H1 (cell line): ENCODE results near the gene OASL. TPM values are rescaled to one million over a fixed set of nuclear protein-coding genes. Genes with fewer than 3 reads are reported as not detected.

ENCODE experiments used
- CTCF ChIA-PET: fragments of 300-600 bp; sonication (Branson Sonifier 250); formaldehyde crosslinking; loops from one replicate; lab custom pipeline; 2021; ENCODE audit not compliant: partially characterized antibody; lab: Charles Lee
- POLR2A ChIA-PET: fragments of 300-600 bp; sonication (Branson Sonifier 250); formaldehyde crosslinking; loops from one replicate; lab custom pipeline; 2021; ENCODE audit warnings: inconsistent platforms; ENCODE audit not compliant: partially characterized antibody; lab: Charles Lee
- DNase-seq, 2 experiments: peaks; one replicate each; pipeline versions ENCODE4 v3.0.0 to v3.0.0-alpha.2; 2010 to 2022; ENCODE audit warnings: low spot score in 2 of 2, low read depth in 1 of 2, mixed read lengths in 1 of 2
- FAIRE-seq: peaks from 2 replicates; lab custom pipeline; 2011; peaks lifted over from hg19 to GRCh38; lab: Jason Lieb, UNC
- H2AFZ ChIP-seq: 2 replicates; pipeline ENCODE4 v1.8.1; 2012; ENCODE audit warnings: low read length, inconsistent platforms
- H2AK5ac ChIP-seq: 2 replicates; pipeline ENCODE4 v1.6.1; 2013; ENCODE audit warnings: low read depth, low read length
- H2BK120ac ChIP-seq: replicated peaks from 2 replicates; pipeline ENCODE3; 2013; ENCODE audit warnings: low read depth, low read length, inconsistent platforms
- H2BK12ac ChIP-seq: 2 replicates; pipeline ENCODE4 v1.6.1; 2013; ENCODE audit warnings: low read depth, low read length
- H2BK15ac ChIP-seq: 2 replicates; pipeline ENCODE4 v1.6.1; 2013; ENCODE audit warnings: low read length
- H2BK20ac ChIP-seq: 2 replicates; pipeline ENCODE4 v1.6.1; 2013; ENCODE audit warnings: low read length
- H2BK5ac ChIP-seq: 2 replicates; pipeline ENCODE4 v1.6.1; 2013; ENCODE audit warnings: low read depth, low read length
- H3K14ac ChIP-seq: 2 replicates; pipeline ENCODE4 v1.6.1; 2013; ENCODE audit warnings: inconsistent platforms; ENCODE audit not compliant: insufficient read length
- H3K18ac ChIP-seq: 2 replicates; pipeline ENCODE4 v1.6.1; 2013; ENCODE audit warnings: low read length; ENCODE audit errors: extremely low read depth
- H3K23ac ChIP-seq: 2 replicates; pipeline ENCODE4 v1.6.1; 2013; ENCODE audit warnings: inconsistent platforms; ENCODE audit not compliant: insufficient read length
- H3K23me2 ChIP-seq: 2 replicates; pipeline ENCODE4 v1.6.1; 2013; ENCODE audit warnings: low read depth, low read length
- H3K27ac ChIP-seq: 2 replicates; pipeline ENCODE4 v1.6.1; 2011; ENCODE audit warnings: low read depth, low read length, inconsistent platforms
- H3K27me3 ChIP-seq, 4 experiments: replicated peaks in 1 of 4; 1 replicate in 1 of 4; 2 replicates in 3 of 4; pipeline versions ENCODE4 v1.6.1 to v1.8.1; 2011 to 2013; ENCODE audit warnings: low read length in 3 of 4, mild to moderate bottlenecking in 3 of 4, inconsistent platforms in 2 of 4, mixed read lengths in 2 of 4, moderate library complexity in 1 of 4; ENCODE audit not compliant: control insufficient read depth in 3 of 4, insufficient read depth in 3 of 4; ENCODE audit errors: extremely low read depth in 1 of 4
- H3K36me3 ChIP-seq, 4 experiments: 2 replicates each; pipeline versions ENCODE4 v1.6.1 to v1.8.1; 2011 to 2013; ENCODE audit warnings: mild to moderate bottlenecking in 4 of 4, low read length in 3 of 4, moderate library complexity in 2 of 4, control low read depth in 1 of 4, inconsistent platforms in 1 of 4; ENCODE audit not compliant: insufficient read depth in 4 of 4, control insufficient read depth in 2 of 4
- H3K4ac ChIP-seq: replicated peaks from 2 replicates; pipeline ENCODE3; 2013; ENCODE audit warnings: low read length, low read depth, mixed read lengths, inconsistent platforms; ENCODE audit not compliant: insufficient read length
- H3K4me1 ChIP-seq, 4 experiments: replicated peaks in 1 of 4; 1 replicate in 1 of 4; 2 replicates in 3 of 4; pipeline versions ENCODE4 v1.6.1 to v1.8.1; 2011 to 2013; ENCODE audit warnings: low read length in 3 of 4, inconsistent platforms in 2 of 4, mixed read lengths in 1 of 4; ENCODE audit not compliant: insufficient read depth in 4 of 4, control insufficient read depth in 3 of 4
- H3K4me2 ChIP-seq, 2 experiments: 2 replicates each; pipeline versions ENCODE4 v1.6.1 to v1.8.1; 2011 to 2013; ENCODE audit warnings: low read depth in 2 of 2, low read length in 2 of 2, control low read depth in 1 of 2, inconsistent platforms in 1 of 2, mild to moderate bottlenecking in 1 of 2; ENCODE audit not compliant: insufficient read depth in 1 of 2
- H3K4me3 ChIP-seq, 4 experiments: fragments of 200-600, 300-600 bp in 1 of 4; sonication (generic), shearing (Covaris generic), sonication (Bioruptor Twin) in 1 of 4; 2 replicates each; pipeline versions ENCODE4 v1.5.1 to v1.8.1; 2011 to 2016; ENCODE audit warnings: low read length in 4 of 4, low read depth in 3 of 4, control low read depth in 2 of 4, inconsistent platforms in 2 of 4, mild to moderate bottlenecking in 2 of 4, mixed read lengths in 1 of 4, moderate library complexity in 1 of 4; ENCODE audit not compliant: insufficient read depth in 2 of 4; ENCODE audit errors: extremely low read depth in 1 of 4
- H3K56ac ChIP-seq: replicated peaks from 2 replicates; pipeline ENCODE3; 2013; ENCODE audit warnings: low read depth, mild to moderate bottlenecking, mixed read lengths, low read length, inconsistent platforms; ENCODE audit not compliant: insufficient read length
- H3K79me1 ChIP-seq: 2 replicates; pipeline ENCODE4 v1.6.1; 2013; ENCODE audit warnings: low read depth, low read length, control low read depth
- H3K79me2 ChIP-seq, 2 experiments: 2 replicates each; pipeline versions ENCODE4 v1.6.1 to v1.8.1; 2012 to 2013; ENCODE audit warnings: low read length in 2 of 2, mild to moderate bottlenecking in 2 of 2, inconsistent platforms in 1 of 2; ENCODE audit not compliant: insufficient read depth in 2 of 2, control insufficient read depth in 1 of 2
- H3K9ac ChIP-seq, 4 experiments: replicated peaks in 1 of 4; 1 replicate in 1 of 4; 2 replicates in 3 of 4; pipeline versions ENCODE4 v1.6.1 to v1.8.1; 2011 to 2013; ENCODE audit warnings: low read depth in 3 of 4, low read length in 3 of 4, control low read depth in 2 of 4, mild to moderate bottlenecking in 2 of 4, moderate library complexity in 2 of 4, inconsistent platforms in 1 of 4; ENCODE audit errors: extremely low read depth in 1 of 4
- H3K9me3 ChIP-seq, 2 experiments: 2 replicates each; pipeline versions ENCODE4 v1.6.1 to v1.8.1; 2012 to 2013; ENCODE audit warnings: mild to moderate bottlenecking in 2 of 2, moderate library complexity in 2 of 2, control low read depth in 1 of 2, inconsistent platforms in 1 of 2, low read depth in 1 of 2, low read length in 1 of 2, mixed read lengths in 1 of 2; ENCODE audit not compliant: insufficient read depth in 2 of 2
- H4K20me1 ChIP-seq, 2 experiments: replicated peaks in 1 of 2; 2 replicates each; pipeline versions ENCODE3 to v1.8.1; 2011 to 2013; ENCODE audit warnings: inconsistent platforms in 2 of 2, low read length in 2 of 2, mild to moderate bottlenecking in 1 of 2; ENCODE audit not compliant: insufficient read depth in 2 of 2, control insufficient read depth in 1 of 2
- H4K5ac ChIP-seq: 2 replicates; pipeline ENCODE4 v1.6.1; 2013; ENCODE audit warnings: low read length, low read depth, mixed read lengths, inconsistent platforms; ENCODE audit not compliant: insufficient read length
- H4K8ac ChIP-seq: 2 replicates; pipeline ENCODE4 v1.8.0; 2013; ENCODE audit warnings: mild to moderate bottlenecking, moderate library complexity, low read length, inconsistent platforms; ENCODE audit not compliant: insufficient read depth; ENCODE audit errors: extremely low read depth
- H4K91ac ChIP-seq: replicated peaks from 2 replicates; pipeline ENCODE3; 2013; ENCODE audit warnings: low read length, mixed read lengths, inconsistent platforms; ENCODE audit not compliant: insufficient read length
- BACH1 ChIP-seq: IDR thresholded peaks from 2 replicates; pipeline ENCODE4 v1.6.1; 2012; ENCODE audit warnings: low read length, improper control_type of control experiment
- CEBPB ChIP-seq: IDR thresholded peaks from 2 replicates; pipeline ENCODE4 v1.6.1; 2012; ENCODE audit warnings: low read depth, low read length
- JUN ChIP-seq: IDR thresholded peaks from 2 replicates; pipeline ENCODE4 v1.6.1; 2011; ENCODE audit warnings: low read depth, mild to moderate bottlenecking, improper control_type of control experiment, low read length
- POLR2AphosphoS5 ChIP-seq: IDR thresholded peaks from 2 replicates; pipeline ENCODE4 v1.6.1; 2011; ENCODE audit warnings: low read depth, low read length
- SIRT6 ChIP-seq: IDR thresholded peaks from one replicate; pipeline ENCODE4 v1.7.1; 2012; ENCODE audit warnings: low read length, inconsistent platforms
- SIX5 ChIP-seq: IDR thresholded peaks from 2 replicates; pipeline ENCODE4 v1.6.1; 2011; ENCODE audit warnings: mild to moderate bottlenecking, low read depth, low read length
- WGBS, 2 experiments: shearing (Covaris generic) in 1 of 2; methylation state at CpG; one replicate each; pipeline versions ENCODE4 v1.1.6 to v1.1.7; 2013 to 2015; ENCODE audit warnings: low lambda C conversion rate in 2 of 2, mixed read lengths in 2 of 2, inconsistent platforms in 1 of 2, low coverage in 1 of 2, missing lambda C conversion rate in 1 of 2; ENCODE audit not compliant: insufficient replicate concordance in 2 of 2, insufficient coverage in 1 of 2, insufficient read length in 1 of 2; ENCODE audit errors: extremely low coverage in 1 of 2, missing lambda C conversion rate in 1 of 2; 5-methylcytosine and 5-hydroxymethylcytosine counted together
- polyA plus RNA-seq, 7 experiments: library from polyadenylated mRNA; depleted of rRNA in 3 of 7; stranded (reverse) in 5 of 7; unstranded in 2 of 7; fragments of >200 nt in 5 of 7; fragments of 200-250 nt in 2 of 7; gene quantifications; 1 replicate in 5 of 7; 2 replicates in 1 of 7; 4 replicates in 1 of 7; pipeline versions ENCODE4 v1.2.1 to v1.2.3, GENCODE V29; 2011 to 2013; ENCODE audit warnings: missing spikeins in 2 of 7, mixed read lengths in 2 of 7
- total RNA-seq: library from RNA; stranded (reverse); fragmentation: NEBNext Ultra II Directional; extraction: Animal tissue kit (Norgen Biotek cat#: 25700); gene quantifications from 2 replicates; pipeline ENCODE4 v1.2.1, GENCODE V29; 2021

OASL gene
- total and polyA plus RNA-seq, 2 of the 8 experiments (the other 6 are each of a cell fraction or from before 2014, with no cell fraction given) = not detected

DNA sequence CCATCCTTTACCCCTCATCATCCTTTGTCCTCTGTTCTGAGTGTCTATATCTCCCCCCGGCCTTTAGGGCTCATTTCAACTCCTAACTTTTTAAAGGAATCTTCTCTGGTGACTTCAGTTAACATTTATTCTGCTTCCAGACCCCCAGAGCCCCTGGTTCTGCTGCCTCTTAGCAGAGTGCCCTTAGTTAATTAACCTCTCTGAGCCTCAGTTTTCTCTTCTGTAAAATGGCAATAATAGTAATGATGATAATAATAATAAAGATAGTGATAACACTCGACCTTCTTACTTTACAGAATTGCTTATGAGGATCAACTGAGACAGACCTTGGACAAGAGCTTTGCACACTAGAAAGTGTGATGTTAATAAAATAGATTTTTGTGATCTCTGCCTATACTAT lies 16.3 kb downstream of the OASL start:
- Histone ChIP-seq H2AFZ (no peak overlapping the region), H3K27ac (no peak overlapping the region), H3K27me3 (no peaks in the 10 kb centered on the region), H3K23me2 (no peaks in the 10 kb centered on the region), H2BK120ac (no peak overlapping the region), H3K79me2 (no peaks in the 10 kb centered on the region), H3K4me2 (no peak overlapping the region), H3K14ac (no peak overlapping the region), H3K9ac (no peak overlapping the region), H3K4me3 (no peak overlapping the region), H2BK15ac (no peak overlapping the region), H3K23ac (no peak overlapping the region), H3K56ac (no peak overlapping the region), H4K91ac (no peak overlapping the region), H4K5ac (no peak overlapping the region), H3K79me1 (no peaks in the 10 kb centered on the region), H2BK5ac (no peak overlapping the region), H4K8ac (no peak overlapping the region), H4K20me1 (no peaks in the 10 kb centered on the region), H3K9me3 (no peaks in the 10 kb centered on the region), H2AK5ac (no peak overlapping the region), H3K4me1 (no peaks in the 10 kb centered on the region), H3K4ac (no peak overlapping the region), H3K18ac (no peak overlapping the region), H2BK12ac (no peak overlapping the region), H2BK20ac (no peak overlapping the region), H3K36me3 (no peaks in the 10 kb centered on the region)
- POLR2A ChIA-PET = no interaction called here
- CTCF ChIA-PET = no interaction called here
- 88% methylated on average over 2 of the region's 2 CpGs; no CpG with 5 or more reads in 1 of the 2 experiments for WGBS, 2 experiments
- DNase-seq = no peak
- FAIRE-seq = no peak
- TF ChIP-seq JUN = no peak
- no peak for TF ChIP-seq BACH1
- no peak for TF ChIP-seq CEBPB
- TF ChIP-seq SIRT6 = no peak
- no peak for TF ChIP-seq POLR2AphosphoS5
- TF ChIP-seq SIX5 = no peak
